Ovary (tissue), 9 donors: ENCODE measurements around the gene CDX1. TPM values are rescaled to one million over a fixed set of nuclear protein-coding genes. Genes with fewer than 3 reads are reported as not detected.

Experiments used
- DNase-seq, 5 donors: peaks; one replicate each; pipeline ENCODE4 v3.0.0-alpha.2; 2019 to 2020
- H3K27ac ChIP-seq, 2 donors: fragments of 200-600 bp; one replicate each; pipeline versions ENCODE4 v1.5.1 to v1.8.0; 2019 to 2022
- H3K27me3 ChIP-seq: fragments of 200-600 bp; one replicate; pipeline ENCODE4 v1.8.0; 2022
- H3K36me3 ChIP-seq: fragments of 200-600 bp; sonication (generic); one replicate; pipeline ENCODE4 v1.5.1; 2019
- H3K4me1 ChIP-seq: one replicate; pipeline ENCODE4 v1.8.1; 2013; ENCODE audit warnings: mild to moderate bottlenecking, moderate library complexity; ENCODE audit not compliant: insufficient read depth
- H3K4me3 ChIP-seq: fragments of 200-600 bp; sonication (generic); one replicate; pipeline ENCODE4 v1.5.1; 2017
- H3K9me3 ChIP-seq, 2 donors: fragments of 200-600 bp in 1 of 2; sonication (generic) in 1 of 2; one replicate each; pipeline versions ENCODE4 v1.5.1 to v1.8.1; 2013 to 2019; ENCODE audit warnings: mild to moderate bottlenecking in 1 of 2, moderate library complexity in 1 of 2
- EP300 ChIP-seq: sonication (generic); formaldehyde crosslinking; IDR thresholded peaks from one replicate; pipeline ENCODE4 v1.6.1; 2017; ENCODE audit warnings: antibody characterized with exemption
- POLR2A ChIP-seq: fragments of 450-650 bp; IDR thresholded peaks from one replicate; pipeline ENCODE4 v1.6.1; 2017; ENCODE audit warnings: antibody characterized with exemption, mild to moderate bottlenecking, moderate library complexity
- WGBS, 3 donors: extraction: QIAGEN DNeasy Blood & Tissue Kit in 1 of 3; methylation state at CpG; one replicate each; pipeline versions ENCODE4 v1.1.5 to v1.1.7; 2013 to 2017; 5-methylcytosine and 5-hydroxymethylcytosine counted together
- intact Hi-C, 4 donors: fragments of 100-400 bp; cut with DNase I; formaldehyde crosslinking; loops; one replicate each; pipeline versions ENCODE4 v1.11.0 to v1.15.1; 2022 to 2023
- polyA plus RNA-seq, 2 donors: library from polyadenylated mRNA; stranded (reverse); fragments of 200-250 nt in 1 of 2; fragments of 350-450 nt in 1 of 2; fragmentation: Illumina TruSeq in 1 of 2; extraction: RNeasy Lipid Tissue Mini Kit (QIAGEN cat#74804) in 1 of 2; gene quantifications; one replicate each; pipeline ENCODE4 v1.2.3, GENCODE V29; 2013 to 2014
- total RNA-seq, 7 donors: library from RNA; depleted of rRNA in 2 of 7; stranded (reverse); fragments of >200 nt in 2 of 7; fragmentation: NEBNext Ultra II Directional in 3 of 7; extraction: Animal tissue kit (Norgen Biotek cat#: 25700) in 3 of 7; gene quantifications; one replicate each; pipeline versions ENCODE4 v1.1.0 to v1.2.4, GENCODE V29; 2016 to 2023
- TF ChIP-seq, protein P1 (sequence below), 3 donors: fragments of 450-650 bp in 2 of 3; fragments of 200-600 bp in 1 of 3; IDR thresholded peaks; one replicate each; pipeline versions ENCODE4 v1.5.1 to v1.8.0; 2016 to 2022; ENCODE audit warnings: antibody characterized with exemption in 3 of 3, mild to moderate bottlenecking in 1 of 3
- donor health status: DM: no; HTN: no; CAD: no; lungs with moderate emphysema.
- donor health status: DM: no; HTN: no; CAD: no.
- donor health status: Bipolar disorder and iron deficiency.
- donor health status: DM: yes; HTN: yes; CAD: no.
- donor health status: DM: no; HTN: no; CAD: no.
- donor health status: DM: yes; HTN: yes; CAD: no.

The CDX1 gene
- total and polyA plus RNA-seq, 9 donors, result 0.18 to 1.4 (median 0.58) TPM

DNA sequence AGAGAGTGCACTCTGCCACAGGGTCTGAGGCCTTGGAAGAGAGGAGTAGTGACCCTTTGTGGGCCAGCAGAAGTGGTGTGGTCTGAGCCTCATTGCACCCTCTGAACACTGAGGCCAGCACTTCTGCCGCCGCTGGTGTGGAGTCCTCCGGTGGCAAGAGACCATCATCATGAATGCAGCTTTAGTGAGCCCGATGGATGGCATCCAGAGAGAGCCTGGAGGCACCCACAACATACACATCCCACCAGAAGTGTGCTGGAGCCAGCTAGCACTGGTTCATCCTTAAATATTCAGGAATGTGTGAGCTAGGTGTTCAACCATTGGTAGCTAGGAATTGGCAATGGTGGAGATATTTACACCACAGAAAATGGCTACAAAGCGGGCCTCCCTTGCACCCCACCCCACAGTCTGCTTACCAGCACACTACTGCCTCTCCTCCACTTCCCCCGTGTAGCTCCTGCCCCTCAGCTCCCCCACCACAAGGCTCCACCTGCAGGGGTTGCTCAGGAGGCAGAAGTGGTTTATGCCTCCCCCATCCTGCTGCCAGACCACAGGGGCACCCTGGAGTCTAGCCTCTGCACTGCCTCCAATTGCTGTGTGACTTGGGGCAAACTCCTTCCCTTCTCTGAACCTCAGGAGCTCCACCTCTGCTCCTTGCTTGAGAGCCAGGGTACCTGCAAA lies 39.7 kb downstream of the CDX1 start:
- no peak for DNase-seq
- H3K9me3 ChIP-seq, result no peaks in the 10 kb centered on the region
- 73 to 85% (median 80%) methylated on average over 6 of the region's 6 CpGs for WGBS, 3 donors
- H3K27me3 ChIP-seq, result no peaks in the 10 kb centered on the region
- TF ChIP-seq POLR2A, result no peak
- TF ChIP-seq, protein P1, sequence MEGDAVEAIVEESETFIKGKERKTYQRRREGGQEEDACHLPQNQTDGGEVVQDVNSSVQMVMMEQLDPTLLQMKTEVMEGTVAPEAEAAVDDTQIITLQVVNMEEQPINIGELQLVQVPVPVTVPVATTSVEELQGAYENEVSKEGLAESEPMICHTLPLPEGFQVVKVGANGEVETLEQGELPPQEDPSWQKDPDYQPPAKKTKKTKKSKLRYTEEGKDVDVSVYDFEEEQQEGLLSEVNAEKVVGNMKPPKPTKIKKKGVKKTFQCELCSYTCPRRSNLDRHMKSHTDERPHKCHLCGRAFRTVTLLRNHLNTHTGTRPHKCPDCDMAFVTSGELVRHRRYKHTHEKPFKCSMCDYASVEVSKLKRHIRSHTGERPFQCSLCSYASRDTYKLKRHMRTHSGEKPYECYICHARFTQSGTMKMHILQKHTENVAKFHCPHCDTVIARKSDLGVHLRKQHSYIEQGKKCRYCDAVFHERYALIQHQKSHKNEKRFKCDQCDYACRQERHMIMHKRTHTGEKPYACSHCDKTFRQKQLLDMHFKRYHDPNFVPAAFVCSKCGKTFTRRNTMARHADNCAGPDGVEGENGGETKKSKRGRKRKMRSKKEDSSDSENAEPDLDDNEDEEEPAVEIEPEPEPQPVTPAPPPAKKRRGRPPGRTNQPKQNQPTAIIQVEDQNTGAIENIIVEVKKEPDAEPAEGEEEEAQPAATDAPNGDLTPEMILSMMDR (IDR thresholded peaks at IDR 0.05), result no peak
- TF ChIP-seq EP300, result no peak
- H3K36me3 ChIP-seq, result no peaks in the 10 kb centered on the region
- intact Hi-C loops, result no loop called here
- no peaks in the 10 kb centered on the region for H3K4me1 ChIP-seq
- H3K4me3 ChIP-seq, result no peak overlapping the region
- no peak overlapping the region for H3K27ac ChIP-seq

DNA sequence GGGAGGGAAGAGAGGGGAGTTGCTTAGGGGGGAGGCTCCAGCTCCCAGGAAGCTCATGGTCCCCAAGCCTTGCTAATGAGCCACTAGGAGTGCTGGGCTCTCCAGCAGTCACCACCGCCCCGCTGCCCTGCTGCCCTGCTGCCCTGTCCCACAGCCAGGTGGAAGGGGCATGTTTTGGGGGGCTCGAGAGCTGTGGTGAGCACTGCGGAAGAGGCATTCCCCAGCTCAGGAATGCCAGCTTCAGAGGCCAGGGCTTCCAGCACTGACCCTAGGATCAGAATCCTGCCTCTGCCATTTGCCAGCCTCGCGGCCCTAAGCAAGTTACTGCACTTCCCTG lies 40.2 kb downstream of the CDX1 start:
- no peaks in the 10 kb centered on the region for H3K36me3 ChIP-seq
- H3K9me3 ChIP-seq, result no peaks in the 10 kb centered on the region
- no peak for DNase-seq
- H3K27ac ChIP-seq, result no peak overlapping the region
- no peak for TF ChIP-seq EP300
- TF ChIP-seq POLR2A, result no peak
- TF ChIP-seq, protein P1 (IDR thresholded peaks at IDR 0.05), result no peak
- H3K4me3 ChIP-seq, result no peak overlapping the region
- intact Hi-C loops, result no loop called here
- no peaks in the 10 kb centered on the region for H3K4me1 ChIP-seq
- WGBS, 3 donors, result 87 to 91% (median 90%) methylated on average over 6 of the region's 6 CpGs
- no peaks in the 10 kb centered on the region for H3K27me3 ChIP-seq

DNA sequence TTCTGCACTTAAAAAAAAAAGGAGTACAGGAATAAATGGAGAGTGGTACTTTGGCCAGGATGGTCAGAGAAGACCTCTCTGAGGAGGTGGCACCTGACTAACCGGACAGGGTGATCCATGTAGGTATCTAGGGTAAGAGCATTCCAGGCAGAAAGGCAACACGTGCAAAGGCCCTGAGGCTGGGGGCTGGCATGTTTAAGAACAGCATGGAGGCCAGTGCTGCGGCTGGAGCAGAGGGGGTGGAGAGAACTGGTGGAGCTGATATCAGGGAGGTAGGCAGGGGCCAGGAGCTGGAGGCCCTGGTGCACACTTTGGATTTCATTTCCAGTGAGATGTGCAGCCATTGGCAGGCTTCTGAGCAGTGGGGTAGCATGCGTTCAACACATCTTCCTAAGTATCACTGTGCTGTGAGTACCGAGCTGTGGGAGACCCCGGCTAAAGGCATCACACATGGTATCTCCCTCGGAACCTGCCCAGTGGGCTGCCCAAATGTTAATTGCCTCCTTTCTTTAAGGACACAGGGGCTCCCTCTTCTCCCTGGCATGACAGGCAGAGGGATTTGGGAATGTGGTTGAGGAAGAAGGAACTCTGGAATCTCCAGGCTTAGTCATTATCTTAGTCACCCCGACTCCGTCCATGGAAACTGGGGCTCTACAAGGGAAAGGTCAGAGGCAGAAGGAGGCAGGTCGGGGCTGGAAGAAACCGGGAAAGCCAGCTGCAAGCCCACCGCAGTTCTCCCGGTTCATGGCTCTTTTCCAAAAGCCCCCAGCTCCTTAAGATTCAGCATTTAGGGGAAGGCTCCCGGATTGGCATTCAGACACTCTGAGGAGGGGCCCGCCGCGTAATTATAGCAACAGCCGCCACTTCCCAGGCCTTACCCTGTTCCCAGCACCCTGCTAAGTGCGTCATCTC lies 41.9 kb downstream of the CDX1 start:
- no peak for TF ChIP-seq POLR2A
- WGBS, 3 donors, result 69 to 74% (median 74%) methylated on average over 19 of the region's 19 CpGs
- H3K27me3 ChIP-seq, result no peaks in the 10 kb centered on the region
- intact Hi-C loops, result no loop called here
- no peak overlapping the region for H3K4me3 ChIP-seq
- H3K27ac ChIP-seq, result no peak overlapping the region
- no peak for DNase-seq
- no peaks in the 10 kb centered on the region for H3K9me3 ChIP-seq
- no peaks in the 10 kb centered on the region for H3K36me3 ChIP-seq
- no peaks in the 10 kb centered on the region for H3K4me1 ChIP-seq

DNA sequence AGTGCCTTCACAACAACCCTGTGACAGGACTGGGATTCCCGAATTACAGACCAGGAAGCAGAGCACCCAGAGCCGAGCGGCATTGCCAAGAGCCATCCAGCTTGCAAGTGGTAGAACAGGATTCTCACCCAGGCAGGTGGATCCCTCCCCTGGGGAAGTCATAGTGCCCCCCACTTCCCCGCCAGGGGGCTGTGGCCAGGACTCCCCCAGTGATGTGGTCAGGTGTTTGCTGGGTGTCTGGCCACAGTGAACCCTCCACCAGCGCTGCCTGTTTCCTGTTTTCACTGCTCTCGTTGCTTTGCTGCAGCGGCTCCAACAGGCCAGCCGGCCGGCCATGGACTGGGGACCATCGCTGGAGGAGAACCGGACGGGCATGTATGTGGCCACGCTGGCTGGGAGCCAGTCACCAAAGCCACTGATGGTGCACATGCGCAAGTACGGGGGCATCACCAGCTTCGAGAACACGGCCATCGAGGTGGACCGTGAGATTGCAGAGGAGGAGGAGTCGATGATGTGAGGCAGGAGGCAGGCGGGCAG lies 42.6 kb downstream of the CDX1 start:
- Histone ChIP-seq H3K9me3 (no peaks in the 10 kb centered on the region), H3K36me3 (no peaks in the 10 kb centered on the region), H3K4me1 (no peaks in the 10 kb centered on the region), H3K27ac (no peak overlapping the region), H3K4me3 (no peak overlapping the region), H3K27me3 (no peaks in the 10 kb centered on the region)
- DNase-seq, result no peak
- intact Hi-C loops, result no loop called here
- TF ChIP-seq POLR2A (no peak), EP300 (no peak)
- TF ChIP-seq, protein P1 (IDR thresholded peaks at IDR 0.05), result no peak
- WGBS, 3 donors, result 78 to 86% (median 80%) methylated on average over 21 of the region's 21 CpGs
